K562 (cell line): Measurements from ENCODE around the gene DOCK6. TPM values are rescaled to one million over a fixed set of nuclear protein-coding genes. Genes with fewer than 3 reads are reported as not detected.

ENCODE experiments used
- CREB1 ChIP-seq, 2 experiments: sonication (generic) in 1 of 2; formaldehyde crosslinking in 1 of 2; IDR thresholded peaks; 2 replicates each; pipeline versions ENCODE4 v1.6.1 to v1.8.0; 2012 to 2022; ENCODE audit warnings: inconsistent platforms in 1 of 2, mild to moderate bottlenecking in 1 of 2, missing genetic modification reagents in 1 of 2, moderate library complexity in 1 of 2
- HNRNPL ChIP-seq: fragments of 200-400 bp; formaldehyde crosslinking; IDR thresholded peaks from 2 replicates; pipeline ENCODE4 v1.6.1; 2017; ENCODE audit warnings: low read depth, mild to moderate bottlenecking, low read length
- HSF4 ChIP-seq: fragments of 250-450 bp; sonication (Bioruptor Pico); IDR thresholded peaks from 2 replicates; pipeline ENCODE4 v2.1.2; 2022; ENCODE audit warnings: mild to moderate bottlenecking, moderate library complexity, borderline replicate concordance
- IRF2 ChIP-seq: sonication (generic); formaldehyde crosslinking; IDR thresholded peaks from 2 replicates; pipeline ENCODE4 v1.8.1; 2022; ENCODE audit warnings: mild to moderate bottlenecking, missing genetic modification reagents
- MAFK ChIP-seq: IDR thresholded peaks from 2 replicates; pipeline ENCODE4 v1.6.1; 2011; ENCODE audit warnings: low read length, improper control_type of control experiment
- MCM2 ChIP-seq: fragments of 450-650 bp; IDR thresholded peaks from 2 replicates; pipeline ENCODE4 v1.6.1; 2017; ENCODE audit warnings: low read depth, mild to moderate bottlenecking
- MYBL2 ChIP-seq, 2 experiments: fragments of 450-650 bp in 1 of 2; sonication (generic) in 1 of 2; formaldehyde crosslinking in 1 of 2; IDR thresholded peaks; 2 replicates each; pipeline versions ENCODE4 v1.6.1 to v1.8.1; 2017 to 2022; ENCODE audit warnings: borderline replicate concordance in 1 of 2, inconsistent platforms in 1 of 2, low read depth in 1 of 2, mild to moderate bottlenecking in 1 of 2, missing genetic modification reagents in 1 of 2, moderate library complexity in 1 of 2
- NFE2 ChIP-seq: IDR thresholded peaks from 2 replicates; pipeline ENCODE4 v1.6.1; 2014; ENCODE audit warnings: antibody characterized with exemption, low read depth
- NFIC ChIP-seq: fragments of 450-650 bp; IDR thresholded peaks from 2 replicates; pipeline ENCODE4 v1.6.1; 2017; ENCODE audit warnings: mild to moderate bottlenecking, inconsistent platforms
- PHTF2 ChIP-seq: fragments of 250-450 bp; sonication (Bioruptor Pico); IDR thresholded peaks from 2 replicates; pipeline ENCODE4 v1.5.0; 2021; ENCODE audit warnings: mild to moderate bottlenecking
- PYGO2 ChIP-seq: fragments of 450-650 bp; IDR thresholded peaks from 2 replicates; pipeline ENCODE4 v1.6.1; 2016; ENCODE audit warnings: mild to moderate bottlenecking, missing genetic modification characterization, moderate library complexity, missing compliant biosample characterization
- RNF2 ChIP-seq: sonication (generic); IDR thresholded peaks from 2 replicates; pipeline ENCODE4 v1.6.1; 2016
- SIN3A ChIP-seq, 2 experiments: fragments of 150-350 bp in 1 of 2; IDR thresholded peaks; 2 replicates each; pipeline ENCODE4 v1.6.1; 2011 to 2016; ENCODE audit warnings: borderline replicate concordance in 2 of 2, low read depth in 2 of 2, low read length in 2 of 2, mild to moderate bottlenecking in 2 of 2, moderate library complexity in 2 of 2; ENCODE audit not compliant: control insufficient read depth in 1 of 2
- SUPT5H ChIP-seq: fragments of 450-650 bp; IDR thresholded peaks from 2 replicates; pipeline ENCODE4 v1.6.1; 2016
- TAF9B ChIP-seq: fragments of 450-650 bp; IDR thresholded peaks from 2 replicates; pipeline ENCODE4 v1.6.1; 2018; ENCODE audit warnings: mild to moderate bottlenecking; ENCODE audit not compliant: partially characterized antibody
- ZNF239 ChIP-seq: fragments of 250-450 bp; sonication (Bioruptor Pico); IDR thresholded peaks from 2 replicates; pipeline ENCODE4 v1.4.0; 2020; ENCODE audit warnings: mild to moderate bottlenecking
- ZNF324 ChIP-seq: fragments of 250-450 bp; sonication (Bioruptor Pico); IDR thresholded peaks from 2 replicates; pipeline ENCODE4 v1.4.0; 2020; ENCODE audit warnings: mild to moderate bottlenecking
- ZNF445 ChIP-seq: fragments of 250-450 bp; sonication (Bioruptor Pico); IDR thresholded peaks from 2 replicates; pipeline ENCODE4 v1.4.0; 2020; ENCODE audit warnings: low read depth, mild to moderate bottlenecking, moderate library complexity
- ZNF695 ChIP-seq: fragments of 450-650 bp; formaldehyde crosslinking; IDR thresholded peaks from 2 replicates; pipeline ENCODE4 v1.4.0; 2020; ENCODE audit warnings: mild to moderate bottlenecking, moderate library complexity
- ZNF75A ChIP-seq: fragments of 450-650 bp; formaldehyde crosslinking; IDR thresholded peaks from 2 replicates; pipeline ENCODE4 v1.4.0; 2020; ENCODE audit warnings: mild to moderate bottlenecking
- polyA plus RNA-seq, 8 experiments: library from polyadenylated mRNA; depleted of rRNA in 4 of 8; stranded (reverse) in 5 of 8; unstranded in 3 of 8; fragments of >200 nt; fragmentation: Nextera tagmentation in 2 of 8; fragmentation: Illumina TruSeq in 1 of 8; extraction: Ambion mirVana in 2 of 8; extraction: Trizol in 1 of 8; gene quantifications; 2 replicates each; pipeline versions ENCODE4 v1.2.1 to v1.2.3, GENCODE V29; 2011 to 2014; ENCODE audit warnings: inconsistent platforms in 1 of 8, missing spikeins in 1 of 8
- total RNA-seq, 7 experiments: library from RNA; depleted of rRNA in 6 of 7; stranded (reverse); fragments of >200 nt in 6 of 7; fragmentation: Illumina TruSeq in 2 of 7; extraction: Trizol in 2 of 7; gene quantifications; 2 replicates each; pipeline versions ENCODE4 v1.2.1 to v1.2.3, GENCODE V29; 2011 to 2021; ENCODE audit warnings: low replicate concordance in 1 of 7
- TF ChIP-seq, protein P1 (sequence below): sonication (generic); formaldehyde crosslinking; IDR thresholded peaks from 2 replicates; pipeline ENCODE4 v1.8.0; 2022; ENCODE audit warnings: missing genetic modification reagents, mild to moderate bottlenecking, moderate library complexity, borderline replicate concordance
- TF ChIP-seq, protein P2 (sequence below), 2 experiments: IDR thresholded peaks in 1 of 2; conservative IDR thresholded peaks in 1 of 2; 2 replicates each; pipeline ENCODE4 v1.6.1; 2016; ENCODE audit warnings: low read depth in 2 of 2, mild to moderate bottlenecking in 1 of 2, missing compliant biosample characterization in 1 of 2, missing genetic modification characterization in 1 of 2, moderate library complexity in 1 of 2
- TF ChIP-seq, protein P3 (sequence below): fragments of 450-650 bp; conservative IDR thresholded peaks from 2 replicates; pipeline ENCODE4 v1.6.1; 2016; ENCODE audit warnings: missing genetic modification characterization, low read depth, mild to moderate bottlenecking, missing compliant biosample characterization, moderate library complexity

Gene DOCK6
- total and polyA plus RNA-seq, 9 of the 15 experiments (the other 6 are each of a cell fraction or from before 2014, with no cell fraction given), result 0.35 to 19.3 (median 3.8) TPM

DNA sequence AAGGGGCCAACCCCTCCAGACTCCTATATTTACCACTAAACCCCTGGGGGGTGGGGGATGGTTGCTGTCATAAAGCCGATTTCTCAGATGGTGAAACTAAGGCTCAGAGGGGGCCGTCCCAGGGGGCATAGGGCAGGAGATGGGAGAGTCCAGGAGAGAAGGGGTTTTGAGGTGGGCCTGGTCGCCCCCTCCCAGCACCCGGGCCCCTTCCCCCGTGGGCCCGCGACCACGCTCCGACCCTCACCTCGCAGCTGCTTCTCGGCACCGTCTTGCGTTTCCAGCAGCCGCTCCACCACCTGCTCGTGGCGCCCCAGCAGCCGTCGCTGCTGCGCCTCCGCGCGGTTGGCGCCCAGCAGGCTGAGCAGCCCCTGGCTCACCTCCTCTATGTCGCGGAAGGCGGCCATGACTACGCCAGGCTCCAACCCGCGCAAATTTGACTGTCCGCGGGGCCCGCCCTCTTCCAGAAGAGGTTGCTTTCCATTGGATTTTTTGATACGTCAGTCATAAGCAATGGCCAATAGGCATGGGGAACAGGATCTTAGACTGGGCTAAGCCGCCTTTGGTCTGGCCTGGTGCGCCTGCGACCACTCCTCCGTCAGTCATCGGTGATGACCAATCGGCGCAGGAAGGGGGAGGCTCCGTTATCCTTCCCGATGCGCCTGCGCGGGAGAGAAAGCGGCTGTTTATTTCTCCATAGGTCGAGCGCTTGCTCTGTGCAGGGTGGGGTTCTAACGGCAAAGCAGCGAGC lies 106.8 kb downstream of the DOCK6 start, which contains the start of gene SPC24 (continued):
- TF ChIP-seq HSF4 (no peak), SIN3A (IDR thresholded peaks at IDR 0.05; ENCODE audit: borderline replicate concordance in 2 of 2, control insufficient read depth in 1 of 2, low read depth in 2 of 2, low read length in 2 of 2) (peak; percentile 86 to 90), SUPT5H (peak; percentile 96), ZNF239 (CRISPR knock-in tag) (peak; percentile 20; the same call in 1 of the 2 replicates), TAF9B (peak; percentile 92), MCM2 (no peak), MYBL2 (IDR thresholded peaks at IDR 0.05; ENCODE audit: low read depth) (peak; percentile 94), MYBL2 (CRISPR knock-in tag; IDR thresholded peaks at IDR 0.05; ENCODE audit: borderline replicate concordance) (no peak), ZNF695 (CRISPR knock-in tag) (0 out of 2 replicates have a peak, but pooled peaks have one; percentile 30), PHTF2 (CRISPR knock-in tag) (no peak), ZNF445 (no peak), HNRNPL (no peak), ZNF75A (CRISPR knock-in tag) (no peak), RNF2 (0 out of 2 replicates have a peak, but pooled peaks have one; percentile 55), NFE2 (0 out of 2 replicates have a peak, but pooled peaks have one; percentile 3), ZNF324 (CRISPR knock-in tag) (no peak), NFIC (peak; percentile 59), CREB1 (IDR thresholded peaks at IDR 0.05) (peak; percentile 51; the same call in 1 of the 2 replicates), CREB1 (CRISPR knock-in tag; IDR thresholded peaks at IDR 0.05) (peak; percentile 79), PYGO2 (tag) (no peak), IRF2 (CRISPR knock-in tag) (no peak), MAFK (peak; percentile 2; the same call in 1 of the 2 replicates)
- TF ChIP-seq, protein P1, sequence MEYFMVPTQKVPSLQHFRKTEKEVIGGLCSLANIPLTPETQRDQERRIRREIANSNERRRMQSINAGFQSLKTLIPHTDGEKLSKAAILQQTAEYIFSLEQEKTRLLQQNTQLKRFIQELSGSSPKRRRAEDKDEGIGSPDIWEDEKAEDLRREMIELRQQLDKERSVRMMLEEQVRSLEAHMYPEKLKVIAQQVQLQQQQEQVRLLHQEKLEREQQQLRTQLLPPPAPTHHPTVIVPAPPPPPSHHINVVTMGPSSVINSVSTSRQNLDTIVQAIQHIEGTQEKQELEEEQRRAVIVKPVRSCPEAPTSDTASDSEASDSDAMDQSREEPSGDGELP (CRISPR knock-in tag), result peak; percentile 88
- TF ChIP-seq, protein P2, sequence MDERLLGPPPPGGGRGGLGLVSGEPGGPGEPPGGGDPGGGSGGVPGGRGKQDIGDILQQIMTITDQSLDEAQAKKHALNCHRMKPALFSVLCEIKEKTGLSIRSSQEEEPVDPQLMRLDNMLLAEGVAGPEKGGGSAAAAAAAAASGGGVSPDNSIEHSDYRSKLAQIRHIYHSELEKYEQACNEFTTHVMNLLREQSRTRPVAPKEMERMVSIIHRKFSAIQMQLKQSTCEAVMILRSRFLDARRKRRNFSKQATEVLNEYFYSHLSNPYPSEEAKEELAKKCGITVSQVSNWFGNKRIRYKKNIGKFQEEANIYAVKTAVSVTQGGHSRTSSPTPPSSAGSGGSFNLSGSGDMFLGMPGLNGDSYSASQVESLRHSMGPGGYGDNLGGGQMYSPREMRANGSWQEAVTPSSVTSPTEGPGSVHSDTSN (CRISPR knock-in tag; IDR thresholded peaks at IDR 0.05; ENCODE audit: low read depth), result peak; percentile 96
- TF ChIP-seq, protein P2 (tag; conservative IDR thresholded peaks at IDR 0.05; ENCODE audit: low read depth), result peak; percentile 99
- TF ChIP-seq, protein P3, sequence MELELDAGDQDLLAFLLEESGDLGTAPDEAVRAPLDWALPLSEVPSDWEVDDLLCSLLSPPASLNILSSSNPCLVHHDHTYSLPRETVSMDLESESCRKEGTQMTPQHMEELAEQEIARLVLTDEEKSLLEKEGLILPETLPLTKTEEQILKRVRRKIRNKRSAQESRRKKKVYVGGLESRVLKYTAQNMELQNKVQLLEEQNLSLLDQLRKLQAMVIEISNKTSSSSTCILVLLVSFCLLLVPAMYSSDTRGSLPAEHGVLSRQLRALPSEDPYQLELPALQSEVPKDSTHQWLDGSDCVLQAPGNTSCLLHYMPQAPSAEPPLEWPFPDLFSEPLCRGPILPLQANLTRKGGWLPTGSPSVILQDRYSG, result no peak
